Coronary artery (tissue), 2 donors: Measurements from ENCODE around the gene KCNK16.
A peak's percentile ranks its signal among the peaks of the same experiment; 100 is the strongest.
"Not testable (repeated sequence)": the region's sequence is repeated elsewhere in the genome, so short reads cannot be mapped to it uniquely, and the experiment has no call there.

Experiments used
- DNase-seq: peaks from one replicate; pipeline ENCODE4 v3.0.0-alpha.2; 2017; ENCODE audit warnings: low spot score
- H3K27ac ChIP-seq, 2 donors: fragments of 200-600 bp; sonication (generic); one replicate each; pipeline ENCODE4 v1.5.1; 2016 to 2019
- H3K4me3 ChIP-seq: fragments of 200-600 bp; sonication (generic); 2 replicates; pipeline ENCODE4 v1.5.1; 2016; ENCODE audit warnings: mild to moderate bottlenecking, moderate library complexity
- TF ChIP-seq, protein P1 (sequence below): fragments of 200-600 bp; sonication (generic); IDR thresholded peaks from one replicate; pipeline ENCODE4 v1.5.1; 2019; ENCODE audit warnings: antibody characterized with exemption

Gene KCNK16

GRCh38 chr6:39295611-39296011, 26.9 kb downstream of the KCNK16 start:
- TF ChIP-seq, protein P1, sequence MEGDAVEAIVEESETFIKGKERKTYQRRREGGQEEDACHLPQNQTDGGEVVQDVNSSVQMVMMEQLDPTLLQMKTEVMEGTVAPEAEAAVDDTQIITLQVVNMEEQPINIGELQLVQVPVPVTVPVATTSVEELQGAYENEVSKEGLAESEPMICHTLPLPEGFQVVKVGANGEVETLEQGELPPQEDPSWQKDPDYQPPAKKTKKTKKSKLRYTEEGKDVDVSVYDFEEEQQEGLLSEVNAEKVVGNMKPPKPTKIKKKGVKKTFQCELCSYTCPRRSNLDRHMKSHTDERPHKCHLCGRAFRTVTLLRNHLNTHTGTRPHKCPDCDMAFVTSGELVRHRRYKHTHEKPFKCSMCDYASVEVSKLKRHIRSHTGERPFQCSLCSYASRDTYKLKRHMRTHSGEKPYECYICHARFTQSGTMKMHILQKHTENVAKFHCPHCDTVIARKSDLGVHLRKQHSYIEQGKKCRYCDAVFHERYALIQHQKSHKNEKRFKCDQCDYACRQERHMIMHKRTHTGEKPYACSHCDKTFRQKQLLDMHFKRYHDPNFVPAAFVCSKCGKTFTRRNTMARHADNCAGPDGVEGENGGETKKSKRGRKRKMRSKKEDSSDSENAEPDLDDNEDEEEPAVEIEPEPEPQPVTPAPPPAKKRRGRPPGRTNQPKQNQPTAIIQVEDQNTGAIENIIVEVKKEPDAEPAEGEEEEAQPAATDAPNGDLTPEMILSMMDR, result no peak
- Histone ChIP-seq H3K27ac (peak overlapping the region in 1 of 2 donors; percentile 62), H3K4me3 (no peak overlapping the region)
- DNase-seq, result no peak

DNA sequence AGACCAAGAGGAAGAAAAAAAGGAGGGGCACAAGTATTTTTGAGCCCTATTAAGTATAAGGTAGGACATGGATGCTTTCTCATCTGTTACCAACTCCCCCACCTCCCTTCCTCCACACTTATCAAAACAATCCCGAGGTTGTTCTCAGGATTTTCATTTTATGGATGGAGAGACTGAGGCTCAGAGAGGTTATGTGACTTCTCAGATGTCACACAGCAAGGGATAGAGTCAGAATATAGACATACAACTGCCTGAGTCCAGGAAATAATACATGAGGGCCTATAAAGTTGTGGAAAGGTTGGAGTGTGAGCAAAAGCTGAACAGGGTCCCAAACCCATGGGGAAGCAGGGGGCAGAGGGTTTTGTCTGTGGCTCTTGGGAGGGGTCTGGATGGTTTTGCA, 27.6 kb downstream of the KCNK16 start:
- Histone ChIP-seq H3K27ac (peak overlapping the region in 1 of 2 donors; percentile 62), H3K4me3 (no peak overlapping the region)
- TF ChIP-seq, protein P1, result no peak
- no peak for DNase-seq

DNA sequence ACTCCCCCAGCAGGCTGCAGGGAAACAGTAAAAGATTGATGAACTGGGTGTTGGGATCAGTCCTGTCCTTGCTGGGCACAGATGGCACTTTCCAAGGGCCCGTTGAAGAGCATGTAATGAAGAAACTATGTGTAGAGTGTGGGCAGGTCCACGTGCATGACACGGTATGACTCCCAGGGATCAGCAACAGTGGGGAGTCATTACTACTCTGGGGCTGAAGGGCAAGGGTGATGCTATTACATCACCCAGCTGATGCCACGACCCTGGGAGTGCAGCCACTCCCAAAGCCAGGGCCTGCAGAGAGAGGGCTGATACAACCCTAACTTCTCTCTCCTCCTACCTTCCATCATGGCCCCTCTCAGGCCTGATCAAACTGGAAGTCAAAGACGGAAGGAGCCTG, 28.4 kb downstream of the KCNK16 start:
- no peak for DNase-seq
- H3K4me3 ChIP-seq, result no peak overlapping the region
- H3K27ac ChIP-seq, result no peak overlapping the region
- TF ChIP-seq, protein P1, result no peak

DNA sequence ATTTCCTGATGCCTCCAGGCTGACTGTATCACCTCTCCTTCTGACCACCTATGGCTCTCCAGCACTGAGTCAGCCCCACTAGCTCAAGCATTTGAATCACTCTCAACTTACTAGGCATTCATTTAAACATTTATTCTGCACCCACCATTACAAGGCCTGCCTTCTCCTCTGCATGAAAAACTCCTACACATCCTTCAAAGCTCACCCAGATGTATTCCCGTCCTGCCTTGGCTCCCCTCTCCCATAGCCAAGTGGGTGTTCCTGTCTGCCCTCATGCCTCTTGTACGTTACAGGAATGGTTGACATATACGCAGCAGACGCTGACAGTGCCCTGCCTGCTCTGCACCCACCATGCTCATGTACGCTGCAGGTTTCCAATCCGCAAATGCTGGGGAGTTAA, 29.9 kb downstream of the KCNK16 start:
- Histone ChIP-seq H3K4me3 (no peak overlapping the region), H3K27ac (no peak overlapping the region)
- TF ChIP-seq, protein P1, result no peak
- DNase-seq, result no peak

GRCh38 chr6:39289490-39289889, 33.0 kb downstream of the KCNK16 start:
- H3K27ac ChIP-seq, result no peak overlapping the region
- TF ChIP-seq, protein P1, result no peak
- no peak overlapping the region for H3K4me3 ChIP-seq
- no peak for DNase-seq

DNA sequence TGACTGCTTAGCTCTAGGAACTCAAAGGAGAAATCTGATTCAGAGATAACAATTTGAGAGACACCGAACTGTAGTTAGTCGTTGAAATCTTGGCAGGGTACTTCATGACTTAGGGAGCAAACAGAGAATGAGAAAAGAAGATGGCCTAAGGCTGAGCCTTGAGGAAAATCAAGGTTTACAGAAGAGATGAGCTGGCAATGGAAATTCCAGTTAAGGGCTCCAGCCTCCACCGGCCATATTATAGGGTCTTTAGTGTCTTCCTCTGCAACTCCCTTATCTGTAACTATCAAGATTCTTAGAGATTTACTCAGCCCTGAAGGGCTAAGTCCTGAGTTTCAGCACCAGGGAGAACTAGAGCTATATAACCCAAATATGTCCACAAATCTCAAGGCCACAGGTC, 34.9 kb downstream of the KCNK16 start:
- no peak for DNase-seq
- TF ChIP-seq, protein P1, result no peak
- no peak overlapping the region for H3K4me3 ChIP-seq
- no peak overlapping the region for H3K27ac ChIP-seq

DNA sequence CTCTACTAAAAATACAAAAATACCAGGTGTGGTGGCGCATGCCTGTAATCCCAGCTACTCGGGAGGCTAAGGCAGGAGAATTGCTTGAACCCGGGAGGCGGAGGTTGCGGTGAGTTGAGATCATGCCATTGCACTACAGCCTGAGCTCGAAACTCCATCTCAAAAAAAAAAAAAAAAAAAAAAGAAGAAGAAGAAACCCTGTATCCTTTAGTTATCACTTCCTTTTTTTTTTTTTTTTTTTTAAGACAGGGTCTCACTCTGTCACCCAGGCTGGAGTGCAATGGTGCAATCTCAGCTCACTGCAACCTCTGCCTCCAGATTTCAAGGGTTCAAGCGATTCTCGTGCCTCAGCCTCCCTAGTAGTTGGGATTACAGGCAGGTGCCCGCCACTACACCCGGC, 35.9 kb downstream of the KCNK16 start:
- not testable (repeated sequence) for H3K27ac ChIP-seq, DNase-seq, H3K4me3 ChIP-seq

DNA sequence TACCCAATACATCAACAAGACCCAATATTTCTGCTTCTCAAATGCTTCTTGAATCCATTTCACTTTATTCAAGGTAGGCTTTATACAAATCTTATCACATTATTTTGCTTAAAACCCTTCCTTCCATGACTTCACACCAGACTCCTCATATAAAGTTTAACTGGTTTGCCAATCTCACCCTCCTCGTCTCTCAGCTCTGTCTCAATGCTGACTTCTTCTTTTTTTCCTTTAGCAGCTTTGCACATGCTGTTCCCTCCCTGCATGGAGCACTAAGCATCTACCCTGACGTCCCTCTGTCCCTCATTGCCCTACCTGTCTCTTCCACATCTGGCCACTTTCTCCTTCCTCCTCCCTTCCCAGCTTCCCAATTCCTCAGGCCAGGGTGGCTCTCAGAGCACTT, 39.7 kb downstream of the KCNK16 start:
- Histone ChIP-seq H3K27ac (no peak overlapping the region), H3K4me3 (no peak overlapping the region)
- no peak for DNase-seq
- TF ChIP-seq, protein P1, result no peak
